C4-2B (cell line): ENCODE results near the gene CLK3.

Experiments used
- ZFX ChIP-seq: fragments of 450-650 bp; IDR thresholded peaks from 2 replicates; pipeline ENCODE4 v1.6.1; 2017
- TF ChIP-seq, protein P1 (sequence below): fragments of 450-650 bp; conservative IDR thresholded peaks from 2 replicates; pipeline ENCODE4 v1.5.1; 2017; ENCODE audit warnings: mild to moderate bottlenecking

DNA sequence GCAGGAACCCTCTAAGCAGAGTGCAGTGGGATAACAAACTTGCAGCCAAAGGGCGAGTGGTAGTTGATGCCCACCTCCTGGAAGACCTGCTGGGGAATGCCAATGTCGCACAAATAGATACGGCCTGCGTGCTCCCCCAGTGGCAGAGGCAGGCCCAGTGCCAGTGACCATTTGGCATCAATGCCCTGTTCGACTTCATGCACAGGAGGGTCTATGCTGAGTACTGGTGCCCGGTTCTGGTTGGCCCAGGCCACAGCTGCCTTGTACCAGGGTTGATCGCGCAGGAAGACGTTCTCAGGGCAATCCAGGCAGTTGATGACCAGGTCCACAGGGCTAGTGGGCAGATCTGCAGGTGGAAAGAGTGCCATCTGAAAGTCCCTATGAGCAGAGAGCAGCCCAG lies 17.0 kb downstream of the CLK3 start:
- TF ChIP-seq, protein P1, sequence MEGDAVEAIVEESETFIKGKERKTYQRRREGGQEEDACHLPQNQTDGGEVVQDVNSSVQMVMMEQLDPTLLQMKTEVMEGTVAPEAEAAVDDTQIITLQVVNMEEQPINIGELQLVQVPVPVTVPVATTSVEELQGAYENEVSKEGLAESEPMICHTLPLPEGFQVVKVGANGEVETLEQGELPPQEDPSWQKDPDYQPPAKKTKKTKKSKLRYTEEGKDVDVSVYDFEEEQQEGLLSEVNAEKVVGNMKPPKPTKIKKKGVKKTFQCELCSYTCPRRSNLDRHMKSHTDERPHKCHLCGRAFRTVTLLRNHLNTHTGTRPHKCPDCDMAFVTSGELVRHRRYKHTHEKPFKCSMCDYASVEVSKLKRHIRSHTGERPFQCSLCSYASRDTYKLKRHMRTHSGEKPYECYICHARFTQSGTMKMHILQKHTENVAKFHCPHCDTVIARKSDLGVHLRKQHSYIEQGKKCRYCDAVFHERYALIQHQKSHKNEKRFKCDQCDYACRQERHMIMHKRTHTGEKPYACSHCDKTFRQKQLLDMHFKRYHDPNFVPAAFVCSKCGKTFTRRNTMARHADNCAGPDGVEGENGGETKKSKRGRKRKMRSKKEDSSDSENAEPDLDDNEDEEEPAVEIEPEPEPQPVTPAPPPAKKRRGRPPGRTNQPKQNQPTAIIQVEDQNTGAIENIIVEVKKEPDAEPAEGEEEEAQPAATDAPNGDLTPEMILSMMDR, result no peak
- TF ChIP-seq ZFX, result no peak
